ENCODE measurements around the gene CYP20A1. TPM values are rescaled to one million over a fixed set of nuclear protein-coding genes. Genes with fewer than 3 reads are reported as not detected.
A peak's percentile ranks its signal among the peaks of the same experiment; 100 is the strongest.
"Not testable (repeated sequence)": the region's sequence is repeated elsewhere in the genome, so short reads cannot be mapped to it uniquely, and the experiment has no call there.

Gene CYP20A1
- polyA plus RNA-seq, 6 donors from 2014 or later = 15.3 to 34.1 (median 20.6) TPM

GRCh38 chr2:203326356-203326755 lies 87.5 kb downstream of the CYP20A1 start:
- DNase-seq (no peak), ATAC-seq (ENCODE audit: low read depth in 2 of 2) (no peak)
- H3K36me3 Mint-ChIP-seq = no peaks in the 10 kb centered on the region
- peaks cover 15 to 28% (median 22%) of the 10 kb centered on the region in 3 donors for H3K4me1 Mint-ChIP-seq
- no peaks in the 10 kb centered on the region for H3K27me3 Mint-ChIP-seq
- H3K27ac Mint-ChIP-seq = peak overlapping the region in 1 of 6 donors; percentile 11
- H3K4me3 Mint-ChIP-seq = peak overlapping the region in 4 of 8 donors; percentile 3 to 88 (median 37)
- no peaks in the 10 kb centered on the region for H3K9me3 Mint-ChIP-seq

DNA sequence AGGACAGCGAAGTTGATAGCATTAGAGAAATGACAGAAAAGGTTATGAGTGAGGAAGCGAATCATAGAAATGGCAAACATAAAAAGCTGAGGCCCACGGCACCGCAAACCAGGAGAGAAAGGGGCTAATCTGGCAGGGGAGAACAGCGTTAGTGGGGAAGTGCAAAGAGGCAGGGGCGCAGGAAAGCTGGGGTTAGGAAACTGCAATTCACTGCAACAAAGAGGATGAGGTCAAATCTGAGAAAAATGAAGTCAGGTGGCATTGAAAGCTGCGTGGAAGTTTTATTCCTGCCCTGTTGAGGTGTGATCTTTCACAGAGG lies 88.7 kb downstream of the CYP20A1 start:
- H3K4me3 Mint-ChIP-seq = peak overlapping the region; percentile 81 to 98 (median 88)
- no peaks in the 10 kb centered on the region for H3K27me3 Mint-ChIP-seq
- ATAC-seq (ENCODE audit: low read depth in 2 of 2) (peak; percentile 10 to 13), DNase-seq (peak; percentile 11)
- peaks cover 15 to 28% (median 22%) of the 10 kb centered on the region in 3 donors for H3K4me1 Mint-ChIP-seq
- H3K36me3 Mint-ChIP-seq = no peaks in the 10 kb centered on the region
- peak overlapping the region; percentile 62 to 85 (median 81) for H3K27ac Mint-ChIP-seq
- no peaks in the 10 kb centered on the region for H3K9me3 Mint-ChIP-seq

DNA sequence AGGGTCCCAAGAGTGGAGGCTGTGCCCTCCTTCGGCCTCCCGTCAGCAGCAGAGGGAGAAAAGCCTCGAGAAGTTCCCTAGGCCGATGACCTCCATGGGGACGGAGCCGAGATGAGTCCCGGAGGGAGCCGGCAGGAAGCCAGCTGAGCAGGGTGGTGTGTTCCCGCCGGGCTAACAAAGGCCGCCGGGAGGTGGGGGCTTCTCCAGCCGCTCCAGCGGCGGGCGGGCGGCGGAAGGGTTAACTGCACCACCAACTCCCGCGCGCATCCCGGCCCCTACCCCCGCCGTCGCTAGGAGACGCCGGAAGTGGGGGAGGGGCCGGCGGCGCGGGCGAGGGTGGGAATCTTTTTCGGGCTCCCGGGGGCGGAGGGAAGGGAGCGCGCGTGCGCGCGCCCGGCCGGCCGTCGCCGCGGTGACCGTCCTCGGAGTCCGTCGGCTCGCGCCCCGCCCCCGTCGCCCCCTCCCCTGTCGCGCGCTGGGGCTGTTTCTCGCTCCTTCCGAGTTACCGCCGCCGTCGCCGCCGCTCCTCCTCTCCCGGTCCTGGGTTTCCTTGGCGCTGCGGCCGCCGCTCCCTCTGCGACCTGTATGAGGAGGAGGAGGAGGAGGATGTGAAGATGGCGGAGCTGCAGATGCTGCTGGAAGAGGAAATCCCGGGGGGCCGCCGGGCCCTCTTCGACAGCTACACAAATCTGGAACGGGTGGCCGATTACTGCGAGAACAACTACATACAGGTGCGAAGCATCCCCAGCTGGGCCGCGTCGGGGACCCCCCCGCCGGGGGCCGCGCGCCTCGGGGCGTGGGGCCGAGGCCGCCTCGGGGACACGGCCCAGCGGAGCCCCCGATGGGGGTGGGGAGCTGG lies 89.3 kb downstream of the CYP20A1 start, which contains the start of gene ABI2:
TSS of gene ABI2 (plus strand) at position 494 of the 859 bp plus-strand sequence. CDS start at position 615, 121 bp downstream.
- DNase-seq (peak; percentile 47), ATAC-seq (ENCODE audit: low read depth in 2 of 2) (peak; percentile 75 to 78)
- Mint-ChIP-seq H3K36me3 (no peaks in the 10 kb centered on the region), H3K4me1 (peaks cover 15 to 28% (median 22%) of the 10 kb centered on the region in 3 donors), H3K9me3 (no peaks in the 10 kb centered on the region), H3K4me3 (peak within 1 kb of the TSS; percentile 81 to 98 (median 92)), H3K27me3 (no peaks in the 10 kb centered on the region), H3K27ac (peak within 1 kb of the TSS; percentile 62 to 89 (median 81))

DNA sequence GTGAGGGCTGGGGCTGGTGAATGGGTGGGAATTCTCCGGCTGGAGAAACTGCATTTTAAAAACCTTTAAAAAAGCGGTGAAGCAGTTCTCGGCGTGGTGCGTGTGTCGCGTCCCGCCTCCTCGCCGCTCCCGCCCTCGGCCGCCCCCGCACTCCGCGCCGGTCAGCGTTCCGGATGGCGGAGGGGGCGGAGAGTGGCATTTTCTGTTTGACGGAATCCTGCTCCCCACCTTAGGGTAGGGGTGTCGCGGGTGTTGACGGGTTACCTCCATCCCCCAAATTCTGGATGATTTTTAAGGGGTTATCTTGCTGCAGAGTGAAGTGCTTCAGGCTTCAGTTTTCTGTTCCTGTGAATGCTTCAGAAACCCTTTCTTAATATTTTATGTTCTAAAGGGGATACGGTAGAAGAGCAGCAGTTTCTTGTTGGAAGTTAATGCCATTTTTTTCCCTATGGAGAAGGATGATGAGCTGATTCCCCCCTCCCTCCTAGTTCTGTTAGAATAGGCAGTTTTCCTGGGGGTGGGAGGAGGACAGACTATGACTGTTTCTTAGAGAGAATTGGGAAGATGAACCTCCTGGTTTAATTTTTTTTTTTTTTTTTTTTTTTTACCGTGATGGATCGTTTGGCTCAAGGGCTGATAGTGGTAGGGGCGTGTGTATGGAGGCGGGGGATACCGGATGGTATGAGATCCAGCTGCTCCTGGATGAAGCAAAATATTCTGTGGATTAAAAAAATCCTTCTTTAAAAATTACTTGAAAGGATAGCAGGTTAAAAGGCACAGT lies 90.1 kb downstream of the CYP20A1 start:
- Mint-ChIP-seq H3K4me3 (peak overlapping the region; percentile 81 to 96 (median 89)), H3K4me1 (peaks cover 15 to 28% (median 22%) of the 10 kb centered on the region in 3 donors), H3K27me3 (no peaks in the 10 kb centered on the region), H3K36me3 (no peaks in the 10 kb centered on the region), H3K27ac (peak overlapping the region in 4 of 6 donors; percentile 34 to 80 (median 55)), H3K9me3 (no peaks in the 10 kb centered on the region)
- DNase-seq (peak; percentile 42), ATAC-seq (ENCODE audit: low read depth in 2 of 2) (peak; percentile 43 to 52)

- Mint-ChIP-seq H3K4me1 (peaks cover 15 to 28% (median 22%) of the 10 kb centered on the region in 3 donors), H3K36me3 (no peaks in the 10 kb centered on the region), H3K4me3 (peak overlapping the region in 2 of 8 donors; percentile 86 to 88), H3K9me3 (no peaks in the 10 kb centered on the region), H3K27me3 (no peaks in the 10 kb centered on the region), H3K27ac (peak overlapping the region in 1 of 6 donors; percentile 72)
- no peak for ATAC-seq (ENCODE audit: low read depth in 2 of 2)
- DNase-seq = no peak
Measured at GRCh38 chr2:203330434-203330833, 91.6 kb downstream of the CYP20A1 start.

- DNase-seq = no peak
- Mint-ChIP-seq H3K4me1 (peaks cover 0 to 5% (median 0%) of the 10 kb centered on the region in 3 donors), H3K36me3 (peaks cover 0 to 7% of the 10 kb centered on the region in 2 donors), H3K4me3 (no peak overlapping the region), H3K27ac (no peak overlapping the region), H3K9me3 (no peaks in the 10 kb centered on the region), H3K27me3 (no peaks in the 10 kb centered on the region)
- ATAC-seq (ENCODE audit: low read depth in 2 of 2) = no peak
Measured at GRCh38 chr2:203338322-203338721, 99.5 kb downstream of the CYP20A1 start.

DNA sequence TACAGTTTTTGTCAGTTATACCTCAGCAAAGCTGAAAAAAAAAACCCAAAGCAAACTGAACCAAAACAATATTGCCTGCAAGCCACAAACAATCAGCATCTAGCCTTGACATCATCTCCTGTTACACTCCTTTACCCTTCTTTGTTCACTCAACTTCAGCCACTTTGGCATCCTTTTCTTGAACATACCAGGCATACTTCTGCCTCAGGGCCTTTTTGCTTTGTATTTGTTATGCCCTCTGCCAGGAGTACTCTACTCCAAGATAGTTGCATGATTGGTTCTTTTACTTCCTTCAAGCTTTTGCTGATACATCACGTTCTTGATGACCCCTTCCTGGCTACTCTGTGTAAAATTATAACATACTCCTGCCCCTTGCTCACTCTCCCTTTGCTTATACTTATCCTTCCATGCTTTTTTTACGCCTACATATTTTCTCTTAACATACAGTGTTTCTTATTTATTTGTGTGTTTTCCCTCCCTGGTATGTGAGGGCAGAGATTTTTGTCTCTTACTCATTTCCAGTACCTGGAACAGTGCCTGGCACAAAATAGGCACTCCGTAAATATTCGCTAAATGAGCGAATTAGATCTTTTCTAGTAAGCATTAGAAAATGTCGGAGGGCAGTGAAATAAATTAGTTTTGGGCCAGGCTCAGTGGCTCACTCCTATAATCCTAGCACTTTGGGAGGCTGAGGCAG lies 102.1 kb downstream of the CYP20A1 start:
- Mint-ChIP-seq H3K4me1 (peaks cover 0 to 5% (median 0%) of the 10 kb centered on the region in 3 donors), H3K36me3 (peaks cover 0 to 14% of the 10 kb centered on the region in 2 donors), H3K27ac (no peak overlapping the region), H3K27me3 (no peaks in the 10 kb centered on the region), H3K4me3 (no peak overlapping the region), H3K9me3 (no peaks in the 10 kb centered on the region)
- ATAC-seq (ENCODE audit: low read depth in 2 of 2) (no peak), DNase-seq (no peak)

- H3K4me3 Mint-ChIP-seq = no peak overlapping the region
- no peak for DNase-seq
- no peak for ATAC-seq (ENCODE audit: low read depth in 2 of 2)
- peak overlapping the region in 1 of 6 donors; percentile 56 for H3K27ac Mint-ChIP-seq
- no peaks in the 10 kb centered on the region for H3K9me3 Mint-ChIP-seq
- peaks cover 0 to 14% of the 10 kb centered on the region in 2 donors for H3K36me3 Mint-ChIP-seq
- H3K27me3 Mint-ChIP-seq = no peaks in the 10 kb centered on the region
- peaks cover 0 to 5% (median 0%) of the 10 kb centered on the region in 3 donors for H3K4me1 Mint-ChIP-seq
Measured at GRCh38 chr2:203341741-203342310, 103.0 kb downstream of the CYP20A1 start.

GRCh38 chr2:203342374-203342773 lies 103.6 kb downstream of the CYP20A1 start:
- H3K4me3 Mint-ChIP-seq; H3K4me1 Mint-ChIP-seq; H3K27ac Mint-ChIP-seq; DNase-seq; H3K9me3 Mint-ChIP-seq; H3K27me3 Mint-ChIP-seq; ATAC-seq (ENCODE audit: low read depth in 2 of 2): not testable (repeated sequence)
- peaks cover 0 to 14% of the 10 kb centered on the region in 2 donors for H3K36me3 Mint-ChIP-seq

DNA sequence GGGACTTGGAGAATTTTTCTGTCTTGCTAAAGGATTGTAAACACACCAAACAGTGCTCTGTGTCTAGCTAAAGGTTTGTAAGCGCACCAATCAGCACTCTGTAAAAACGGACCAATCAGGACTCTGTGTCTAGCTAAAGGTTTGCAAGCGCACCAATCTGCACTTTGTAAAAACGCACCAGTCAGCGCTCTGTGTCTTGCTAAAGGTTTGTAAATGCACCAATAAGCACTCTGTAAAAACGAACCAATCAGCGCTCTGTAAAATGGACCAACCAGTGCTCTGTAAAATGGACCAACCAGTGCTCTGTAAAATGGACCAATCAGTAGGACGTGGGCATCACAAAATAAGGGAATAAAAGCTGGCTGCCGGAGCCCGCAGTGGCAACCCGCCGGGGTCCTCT lies 105.8 kb downstream of the CYP20A1 start:
- no peaks in the 10 kb centered on the region for H3K27me3 Mint-ChIP-seq
- no peak for DNase-seq
- no peak overlapping the region for H3K4me3 Mint-ChIP-seq
- no peaks in the 10 kb centered on the region for H3K9me3 Mint-ChIP-seq
- peaks cover 0 to 5% (median 0%) of the 10 kb centered on the region in 3 donors for H3K4me1 Mint-ChIP-seq
- no peak for ATAC-seq (ENCODE audit: low read depth in 2 of 2)
- H3K27ac Mint-ChIP-seq = no peak overlapping the region
- peaks cover 0 to 14% of the 10 kb centered on the region in 2 donors for H3K36me3 Mint-ChIP-seq

GRCh38 chr2:203346612-203347011 lies 107.8 kb downstream of the CYP20A1 start:
- Mint-ChIP-seq H3K27me3 (no peaks in the 10 kb centered on the region), H3K9me3 (no peaks in the 10 kb centered on the region), H3K27ac (peak overlapping the region in 1 of 6 donors; percentile 35), H3K4me3 (no peak overlapping the region), H3K36me3 (peaks cover 0 to 11% of the 10 kb centered on the region in 2 donors), H3K4me1 (no peaks in the 10 kb centered on the region)
- ATAC-seq (ENCODE audit: low read depth in 2 of 2) = no peak
- no peak for DNase-seq

GRCh38 chr2:203347375-203347774 lies 108.6 kb downstream of the CYP20A1 start:
- no peak overlapping the region for H3K27ac Mint-ChIP-seq

More at GRCh38 chr2:203347375-203347774, 108.6 kb downstream of the CYP20A1 start:
- ATAC-seq (ENCODE audit: low read depth in 2 of 2) (no peak), DNase-seq (no peak)
- no peaks in the 10 kb centered on the region for H3K27me3 Mint-ChIP-seq
- H3K36me3 Mint-ChIP-seq = peaks cover 0 to 11% of the 10 kb centered on the region in 2 donors
- no peak overlapping the region for H3K4me3 Mint-ChIP-seq
- H3K9me3 Mint-ChIP-seq = no peaks in the 10 kb centered on the region
- no peaks in the 10 kb centered on the region for H3K4me1 Mint-ChIP-seq

Data from naive B cell (primary cell).